ENCODE data around the gene SELENOS.

DNA sequence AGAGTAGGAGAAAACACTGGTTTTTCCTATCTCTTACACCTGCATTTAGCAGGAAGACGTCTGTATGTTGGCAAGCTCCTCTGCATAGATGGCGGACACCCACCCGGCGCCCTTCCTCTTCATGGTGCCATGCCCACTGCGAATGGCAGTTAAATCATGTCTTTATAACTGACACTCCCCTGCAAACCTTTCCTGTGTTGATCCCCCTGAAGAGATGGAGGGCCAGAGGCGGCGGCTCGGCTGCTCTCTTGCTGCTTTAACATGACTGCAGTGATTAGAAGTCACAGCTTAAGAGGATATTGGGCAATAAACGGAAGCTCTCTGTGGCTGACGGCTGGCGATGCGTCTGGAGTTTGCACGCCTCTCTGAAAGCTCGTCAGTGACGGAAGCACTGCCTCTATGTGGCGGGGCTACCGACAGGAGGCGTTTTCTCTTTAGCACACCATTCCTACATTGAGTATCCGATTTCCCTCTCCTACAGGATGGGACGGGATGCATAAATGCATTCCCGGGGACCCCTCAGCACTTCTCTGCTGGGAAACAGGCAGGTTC is 43.3 kb upstream of the SELENOS start:
- TF ChIP-seq POLR2AphosphoS5 (IDR thresholded peaks at IDR 0.05; ENCODE audit: low read depth, low read length), result no peak
- TF ChIP-seq POLR2A (IDR thresholded peaks at IDR 0.05; ENCODE audit: low read depth, low read length), result no peak
- TF ChIP-seq TAF1 (IDR thresholded peaks at IDR 0.05; ENCODE audit: borderline replicate concordance, low read depth, low read length), result no peak

Measured in GM12892 (cell line).